Lower leg skin (tissue), 3 donors: ENCODE results near the gene CRP.

Experiments used
- POLR2A ChIP-seq, 2 donors: fragments of 450-650 bp; IDR thresholded peaks; one replicate each; pipeline ENCODE4 v1.6.1; 2016 to 2017; ENCODE audit warnings: antibody characterized with exemption in 2 of 2, mild to moderate bottlenecking in 1 of 2, moderate library complexity in 1 of 2
- TF ChIP-seq, protein P1 (sequence below), 3 donors: fragments of 450-650 bp; IDR thresholded peaks; one replicate each; pipeline ENCODE4 v1.5.1; 2016; ENCODE audit warnings: antibody characterized with exemption in 3 of 3, mild to moderate bottlenecking in 3 of 3, moderate library complexity in 2 of 3

DNA sequence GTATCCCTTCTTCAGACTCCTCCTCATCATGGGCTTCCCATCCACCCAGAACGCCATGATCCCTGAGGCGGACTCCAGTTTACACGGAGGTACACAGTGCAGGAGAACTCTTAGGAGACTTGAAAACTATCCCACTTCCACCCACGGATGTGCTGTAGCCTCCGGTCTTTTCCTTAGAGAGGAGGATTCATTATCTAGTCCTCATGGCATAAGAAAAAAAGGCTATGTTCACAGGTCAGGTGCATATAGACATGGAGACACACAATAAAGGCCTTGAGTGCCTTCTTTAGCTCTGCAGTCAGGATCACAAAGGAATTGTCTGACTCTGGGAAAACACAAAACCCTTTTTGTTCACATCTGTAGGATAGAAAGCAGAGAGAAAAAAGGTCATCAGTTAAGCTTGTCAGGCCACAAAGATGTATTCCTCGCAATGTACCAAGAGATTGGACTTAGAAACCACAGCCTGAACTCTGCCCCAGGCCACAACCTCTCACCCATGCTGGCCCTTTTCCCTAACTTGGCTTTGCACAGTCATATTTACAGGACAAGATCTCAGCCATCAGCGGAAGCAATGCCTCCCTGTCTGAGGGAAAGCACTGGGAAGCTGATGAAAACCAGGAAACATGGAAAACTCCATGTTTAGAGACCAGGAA, 9.0 kb downstream of the CRP start:
- TF ChIP-seq, protein P1, sequence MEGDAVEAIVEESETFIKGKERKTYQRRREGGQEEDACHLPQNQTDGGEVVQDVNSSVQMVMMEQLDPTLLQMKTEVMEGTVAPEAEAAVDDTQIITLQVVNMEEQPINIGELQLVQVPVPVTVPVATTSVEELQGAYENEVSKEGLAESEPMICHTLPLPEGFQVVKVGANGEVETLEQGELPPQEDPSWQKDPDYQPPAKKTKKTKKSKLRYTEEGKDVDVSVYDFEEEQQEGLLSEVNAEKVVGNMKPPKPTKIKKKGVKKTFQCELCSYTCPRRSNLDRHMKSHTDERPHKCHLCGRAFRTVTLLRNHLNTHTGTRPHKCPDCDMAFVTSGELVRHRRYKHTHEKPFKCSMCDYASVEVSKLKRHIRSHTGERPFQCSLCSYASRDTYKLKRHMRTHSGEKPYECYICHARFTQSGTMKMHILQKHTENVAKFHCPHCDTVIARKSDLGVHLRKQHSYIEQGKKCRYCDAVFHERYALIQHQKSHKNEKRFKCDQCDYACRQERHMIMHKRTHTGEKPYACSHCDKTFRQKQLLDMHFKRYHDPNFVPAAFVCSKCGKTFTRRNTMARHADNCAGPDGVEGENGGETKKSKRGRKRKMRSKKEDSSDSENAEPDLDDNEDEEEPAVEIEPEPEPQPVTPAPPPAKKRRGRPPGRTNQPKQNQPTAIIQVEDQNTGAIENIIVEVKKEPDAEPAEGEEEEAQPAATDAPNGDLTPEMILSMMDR (IDR thresholded peaks at IDR 0.05), result no peak
- no peak for TF ChIP-seq POLR2A (IDR thresholded peaks at IDR 0.05)
